ENCODE results near the gene BDH1.
"Not testable (repeated sequence)": the region's sequence is repeated elsewhere in the genome, so short reads cannot be mapped to it uniquely, and the experiment has no call there.

Gene BDH1

GRCh38 chr3:197580253-197580691, 24.5 kb upstream of the BDH1 start:
- DNase-seq (ENCODE audit: low read depth) = no peak
- no peak overlapping the region for H3K4me3 ChIP-seq (ENCODE audit: low read depth, low read length)

GRCh38 chr3:197578376-197578775, 22.6 kb upstream of the BDH1 start:
- H3K4me3 ChIP-seq (ENCODE audit: low read depth, low read length) = no peak overlapping the region
- no peak for DNase-seq (ENCODE audit: low read depth)
- no peak for TF ChIP-seq MYC (IDR thresholded peaks at IDR 0.05; ENCODE audit: low read depth, low read length)
- no peak for TF ChIP-seq CTCF (IDR thresholded peaks at IDR 0.05; ENCODE audit: low read depth, low read length)
- no peak for TF ChIP-seq POLR2A (IDR thresholded peaks at IDR 0.05; ENCODE audit: extremely low read depth, insufficient read length)
- TF ChIP-seq MAX (IDR thresholded peaks at IDR 0.05; ENCODE audit: low read depth, low read length) = no peak

More at GRCh38 chr3:197580253-197580691, 24.5 kb upstream of the BDH1 start:
- no peak for TF ChIP-seq MAX (IDR thresholded peaks at IDR 0.05; ENCODE audit: low read depth, low read length)

- TF ChIP-seq POLR2A (IDR thresholded peaks at IDR 0.05; ENCODE audit: extremely low read depth, insufficient read length) (no peak), MYC (IDR thresholded peaks at IDR 0.05; ENCODE audit: low read depth, low read length) (no peak), CTCF (IDR thresholded peaks at IDR 0.05; ENCODE audit: low read depth, low read length) (no peak), MAX (IDR thresholded peaks at IDR 0.05; ENCODE audit: low read depth, low read length) (no peak)
- H3K4me3 ChIP-seq (ENCODE audit: low read depth, low read length) = no peak overlapping the region
- no peak for DNase-seq (ENCODE audit: low read depth)
These were observed 21.8 kb upstream of the BDH1 start for GRCh38 chr3:197577366-197578074.

- no peak overlapping the region for H3K4me3 ChIP-seq (ENCODE audit: low read depth, low read length)
- TF ChIP-seq CTCF (IDR thresholded peaks at IDR 0.05; ENCODE audit: low read depth, low read length) (no peak), MYC (IDR thresholded peaks at IDR 0.05; ENCODE audit: low read depth, low read length) (no peak), MAX (IDR thresholded peaks at IDR 0.05; ENCODE audit: low read depth, low read length) (no peak), POLR2A (IDR thresholded peaks at IDR 0.05; ENCODE audit: extremely low read depth, insufficient read length) (no peak)
- no peak for DNase-seq (ENCODE audit: low read depth)
These were observed 21.1 kb upstream of the BDH1 start for GRCh38 chr3:197576838-197577237.

GRCh38 chr3:197575362-197575761, 19.6 kb upstream of the BDH1 start:
- no peak for DNase-seq (ENCODE audit: low read depth)
- no peak overlapping the region for H3K4me3 ChIP-seq (ENCODE audit: low read depth, low read length)
- TF ChIP-seq MYC (IDR thresholded peaks at IDR 0.05; ENCODE audit: low read depth, low read length) (no peak), CTCF (IDR thresholded peaks at IDR 0.05; ENCODE audit: low read depth, low read length) (no peak), MAX (IDR thresholded peaks at IDR 0.05; ENCODE audit: low read depth, low read length) (no peak), POLR2A (IDR thresholded peaks at IDR 0.05; ENCODE audit: extremely low read depth, insufficient read length) (no peak)

GRCh38 chr3:197574396-197574991, 18.7 kb upstream of the BDH1 start:
- not testable (repeated sequence) for H3K4me3 ChIP-seq (ENCODE audit: low read depth, low read length); DNase-seq (ENCODE audit: low read depth)
